CD4-positive, alpha-beta T cell treated with Interferon alpha-2 for 1 hour (primary cell): ENCODE results near the gene PRODH.
A peak's percentile ranks its signal among the peaks of the same experiment; 100 is the strongest.
"Not testable (repeated sequence)": the region's sequence is repeated elsewhere in the genome, so short reads cannot be mapped to it uniquely, and the experiment has no call there.

Experiments
- DNase-seq, 2 donors: peaks; one replicate each; pipeline ENCODE4 v3.0.0-alpha.2; 2020 to 2022

PRODH gene

GRCh38 chr22:18954303-18954989 is 18.4 kb upstream of the PRODH start:
- peak; percentile 47 to 55 for DNase-seq

GRCh38 chr22:18953128-18953527 is 17.0 kb upstream of the PRODH start:
- DNase-seq, result not testable (repeated sequence)

DNA sequence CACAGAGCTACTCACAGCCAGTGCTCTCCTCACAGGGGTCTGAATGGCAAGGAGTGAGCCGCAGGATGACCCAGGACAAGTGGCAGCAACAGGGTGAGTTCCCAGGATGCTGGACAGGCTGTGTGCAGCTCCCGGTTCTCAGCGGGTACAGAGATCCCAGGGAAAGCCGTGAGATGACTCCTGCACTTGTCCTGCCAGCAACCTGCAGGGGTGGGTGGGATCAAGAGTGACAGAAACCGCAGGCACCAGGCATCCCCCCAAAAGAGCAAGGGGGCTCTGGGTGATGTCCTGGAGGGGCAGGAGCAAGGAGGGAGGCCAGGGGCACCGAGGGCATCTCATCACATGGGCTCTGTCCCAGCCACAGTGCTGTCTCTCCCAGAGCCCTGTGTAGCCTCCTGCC is 15.9 kb upstream of the PRODH start:
- no peak for DNase-seq

DNA sequence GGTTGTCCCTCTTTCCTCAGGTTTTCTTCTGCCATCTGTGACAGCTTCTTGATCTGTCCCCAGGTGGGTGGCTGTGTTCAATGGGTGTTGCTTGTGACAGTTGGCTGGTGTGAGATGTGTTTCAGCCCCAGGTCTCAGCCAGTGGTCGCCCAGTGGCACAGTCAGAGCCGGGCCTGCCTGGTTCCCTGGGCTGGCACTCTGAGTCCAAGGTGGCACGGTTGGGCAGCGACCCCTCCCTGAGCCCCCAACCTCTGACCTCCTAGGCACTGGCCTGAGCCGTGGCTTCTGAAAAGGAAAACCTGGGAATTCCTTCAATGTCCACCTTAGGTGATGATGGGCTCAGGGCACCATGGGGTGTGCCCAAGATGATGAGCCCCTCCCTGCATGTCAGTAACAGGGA is 14.0 kb upstream of the PRODH start:
- DNase-seq, result no peak

DNA sequence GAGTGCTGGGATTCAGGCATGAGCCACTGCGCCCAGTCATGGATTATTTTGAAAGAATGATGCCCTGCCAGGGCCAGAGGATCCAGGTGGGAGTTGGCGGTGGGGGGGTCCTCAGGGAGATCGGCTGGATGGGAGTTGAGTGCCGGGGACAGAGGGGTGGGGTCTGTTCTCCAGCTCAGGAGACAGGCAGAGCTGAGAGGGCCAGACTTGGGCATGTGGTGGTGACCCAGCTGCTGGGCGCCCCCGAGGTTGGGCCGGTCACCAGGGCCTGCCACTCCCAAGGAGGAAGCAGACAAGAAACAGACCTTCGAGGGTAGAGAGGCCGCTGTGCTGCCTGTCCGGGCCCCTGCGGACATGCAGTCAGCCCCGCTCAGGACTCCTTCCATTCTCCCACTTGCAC is 11.8 kb upstream of the PRODH start:
- DNase-seq, result no peak

DNA sequence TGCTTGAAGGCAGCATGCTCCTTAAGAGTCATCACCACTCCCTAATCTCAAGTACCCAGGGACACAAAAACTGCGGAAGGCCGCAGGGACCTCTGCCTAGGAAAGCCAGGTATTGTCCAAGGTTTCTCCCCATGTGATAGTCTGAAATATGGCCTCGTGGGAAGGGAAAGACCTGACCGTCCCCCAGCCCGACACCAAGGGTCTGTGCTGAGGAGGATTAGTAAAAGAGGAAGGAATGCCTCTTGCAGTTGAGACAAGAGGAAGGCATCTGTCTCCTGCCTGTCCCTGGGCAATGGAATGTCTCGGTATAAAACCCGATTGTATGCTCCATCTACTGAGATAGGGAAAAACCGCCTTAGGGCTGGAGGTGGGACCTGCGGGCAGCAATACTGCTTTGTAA is 11.0 kb upstream of the PRODH start:
- DNase-seq, result not testable (repeated sequence)

DNA sequence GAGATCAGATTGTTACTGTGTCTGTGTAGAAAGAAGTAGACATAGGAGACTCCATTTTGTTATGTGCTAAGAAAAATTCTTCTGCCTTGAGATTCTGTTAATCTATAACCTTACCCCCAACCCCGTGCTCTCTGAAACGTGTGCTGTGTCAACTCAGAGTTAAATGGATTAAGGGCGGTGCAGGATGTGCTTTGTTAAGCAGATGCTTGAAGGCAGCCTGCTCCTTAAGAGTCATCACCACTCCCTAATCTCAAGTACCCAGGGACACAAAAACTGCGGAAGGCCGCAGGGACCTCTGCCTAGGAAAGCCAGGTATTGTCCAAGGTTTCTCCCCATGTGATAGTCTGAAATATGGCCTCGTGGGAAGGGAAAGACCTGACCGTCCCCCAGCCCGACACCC is 2.6 kb upstream of the PRODH start:
- DNase-seq, result not testable (repeated sequence)

GRCh38 chr22:18934688-18935087 is 1.4 kb downstream of the PRODH start:
- DNase-seq, result not testable (repeated sequence)

DNA sequence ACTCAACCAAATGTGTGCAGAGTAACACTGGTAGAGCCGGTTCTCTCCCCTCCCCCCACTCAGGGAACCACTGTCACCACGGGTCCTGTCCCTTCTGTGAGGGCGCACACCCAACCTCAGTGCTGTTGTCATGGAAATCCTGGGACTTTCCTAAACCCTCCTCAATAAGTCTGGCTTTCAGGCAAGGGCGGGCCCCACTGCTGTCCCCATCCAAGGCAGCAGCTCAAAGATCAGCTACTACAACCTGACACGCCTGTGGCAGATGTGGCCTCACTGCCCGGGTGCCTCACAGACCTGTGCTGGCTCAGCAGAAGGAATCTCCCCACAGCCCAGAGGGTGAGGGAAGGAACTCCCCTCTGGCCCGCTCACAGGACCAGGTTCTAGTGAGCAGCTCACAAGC is 2.2 kb downstream of the PRODH start:
- no peak for DNase-seq

- DNase-seq, result no peak
Measured at GRCh38 chr22:18931905-18932652, 4.0 kb downstream of the PRODH start.

DNA sequence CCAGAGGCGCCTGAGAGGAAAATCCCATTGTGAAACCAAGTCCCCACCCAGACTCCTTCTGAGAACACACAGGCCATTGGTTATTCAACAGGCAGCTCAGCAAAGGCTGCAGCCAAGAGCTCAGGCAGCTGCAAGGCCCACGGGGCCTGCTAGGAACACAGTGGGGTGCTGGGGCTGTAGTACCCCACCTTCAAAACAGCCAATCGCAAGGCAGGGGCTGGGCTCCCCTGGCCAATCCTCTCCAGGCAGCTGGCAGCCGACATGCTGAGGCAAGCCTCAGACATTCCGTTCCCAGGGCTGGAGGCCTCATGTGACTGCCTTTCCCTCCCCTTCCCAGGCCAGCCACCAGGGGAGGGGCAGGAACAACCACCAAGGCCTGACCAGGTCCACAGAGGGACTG is 6.6 kb downstream of the PRODH start:
- no peak for DNase-seq

- DNase-seq, result no peak
Measured at GRCh38 chr22:18927573-18927972, 8.5 kb downstream of the PRODH start.

- no peak for DNase-seq
Measured at GRCh38 chr22:18927020-18927419, 9.1 kb downstream of the PRODH start.

GRCh38 chr22:18925368-18926064 is 10.6 kb downstream of the PRODH start:
- DNase-seq, result no peak

DNA sequence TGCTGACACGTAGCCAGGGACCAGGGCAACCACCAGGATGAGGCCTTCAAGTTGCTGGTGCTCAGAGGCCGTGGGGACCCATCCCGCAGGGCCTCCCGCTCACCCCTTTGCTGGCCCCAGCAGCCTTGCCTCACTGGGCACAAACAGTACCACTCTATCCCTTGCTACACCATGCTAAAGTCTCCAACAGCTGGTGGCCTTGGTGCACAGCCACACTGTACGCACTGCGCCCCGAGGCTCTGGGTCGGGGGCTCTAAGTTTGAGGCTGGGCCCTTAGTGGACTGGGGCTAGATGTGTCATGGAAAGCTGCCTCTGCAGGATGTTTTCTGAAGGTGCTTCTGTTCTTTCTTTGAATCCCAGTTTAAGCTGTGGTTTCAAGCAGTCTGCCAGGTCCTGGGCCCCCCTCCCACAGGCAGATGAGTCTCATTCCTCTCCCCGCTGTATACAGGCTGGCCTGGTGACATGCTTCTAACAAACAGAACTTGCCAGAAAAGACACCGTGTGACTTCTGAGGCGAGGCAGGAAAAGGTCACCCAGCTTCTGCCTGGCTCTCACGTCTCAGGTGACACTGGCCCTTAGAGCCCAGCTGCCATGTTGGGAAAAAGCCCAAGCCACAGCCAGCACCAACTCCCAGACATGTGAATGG is 15.7 kb downstream of the PRODH start:
- DNase-seq, result not testable (repeated sequence)

GRCh38 chr22:18917818-18918217 is 18.3 kb downstream of the PRODH start:
- not testable (repeated sequence) for DNase-seq

DNA sequence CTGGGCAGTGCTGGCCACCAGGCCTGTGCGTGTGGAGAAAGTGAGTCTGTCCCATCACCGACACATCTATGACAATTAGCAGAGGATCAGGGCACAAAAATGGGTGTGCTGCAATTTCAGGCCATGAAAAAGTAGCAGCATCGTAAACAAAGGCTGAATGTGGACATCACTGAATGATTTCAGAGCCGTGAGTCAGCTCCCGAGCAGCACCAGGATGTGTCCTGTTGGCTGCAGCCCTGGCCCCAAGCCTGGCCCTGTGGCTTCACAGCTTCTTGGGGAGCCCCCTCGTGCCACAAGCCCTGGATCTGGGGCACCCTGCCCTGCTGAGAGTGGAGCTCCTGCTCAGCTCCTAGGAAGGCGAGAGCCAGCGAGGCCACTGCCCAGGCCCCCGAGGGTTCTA is 20.5 kb downstream of the PRODH start:
- not testable (repeated sequence) for DNase-seq

- DNase-seq, result not testable (repeated sequence)
Measured at GRCh38 chr22:18914558-18914957, 21.5 kb downstream of the PRODH start.

- DNase-seq, result not testable (repeated sequence)
Measured at GRCh38 chr22:18912264-18912946, 23.7 kb downstream of the PRODH start.

DNA sequence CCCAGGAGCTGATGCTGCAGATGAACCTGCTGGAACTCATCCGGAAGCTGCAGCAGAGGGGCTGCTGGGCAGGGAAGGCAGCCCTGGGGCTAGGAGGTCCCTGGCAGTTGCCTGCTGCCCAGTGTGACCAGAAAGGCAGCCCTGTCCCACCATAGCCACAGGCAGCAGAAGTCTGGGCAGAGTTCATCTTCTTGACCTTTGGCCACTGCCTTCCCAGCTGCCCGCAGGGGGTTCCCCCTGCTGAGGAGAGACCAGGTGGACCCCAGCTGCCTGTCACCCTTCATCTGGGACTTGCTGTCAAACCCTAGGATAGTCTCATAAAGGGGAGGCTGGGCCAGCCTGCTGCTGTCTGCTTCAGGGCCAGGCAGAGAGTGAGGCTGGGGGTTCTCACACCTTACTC is 24.6 kb downstream of the PRODH start:
- not testable (repeated sequence) for DNase-seq

- no peak for DNase-seq
Measured at GRCh38 chr22:18909556-18909955, 26.5 kb downstream of the PRODH start.

DNA sequence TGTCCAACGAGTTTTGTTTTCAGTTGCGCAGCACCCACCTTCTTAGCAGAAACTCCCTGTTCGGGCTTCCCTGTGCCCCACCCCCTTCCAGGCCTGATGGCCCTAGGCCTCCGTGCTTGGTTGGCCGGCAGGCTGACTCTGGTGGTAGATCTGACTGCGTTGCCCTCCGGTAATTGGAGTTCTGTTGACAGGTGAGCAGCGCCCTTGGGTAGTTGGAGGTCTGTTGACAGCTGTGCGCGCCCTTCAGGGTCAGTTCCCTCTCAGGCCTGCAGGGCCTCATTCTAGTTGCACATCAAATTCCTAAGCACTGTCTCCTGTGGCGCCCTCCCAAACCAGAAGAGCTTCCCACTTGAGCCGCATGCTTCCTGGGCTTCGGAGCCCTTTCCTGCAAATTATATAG is 29.2 kb downstream of the PRODH start:
- DNase-seq, result no peak

DNA sequence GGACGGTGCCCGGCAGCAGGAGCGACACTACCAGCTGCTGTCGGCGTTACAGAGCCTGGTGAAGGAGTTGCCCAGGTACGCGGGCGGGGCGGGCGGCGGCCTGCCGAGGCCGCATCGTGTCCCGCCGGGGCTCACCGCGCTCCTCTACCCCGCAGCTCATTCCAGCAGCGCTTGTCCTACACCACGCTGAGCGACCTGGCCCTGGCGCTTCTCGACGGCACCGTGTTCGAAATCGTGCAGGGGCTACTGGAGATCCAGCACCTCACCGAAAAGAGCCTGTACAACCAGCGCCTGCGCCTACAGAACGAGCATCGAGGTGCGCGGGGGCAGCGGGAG is 29.7 kb downstream of the PRODH start:
- DNase-seq, result not testable (repeated sequence)
